Hepatocyte (in vitro differentiated cells): ENCODE results near the gene SLC16A5.

Source experiments
- EZH2 ChIP-seq: fragments of 200-600 bp; sonication (generic); IDR thresholded peaks from 2 replicates; pipeline ENCODE4 v1.6.1; 2016; ENCODE audit warnings: antibody characterized with exemption, mild to moderate bottlenecking, borderline replicate concordance
- EZH2phosphoT487 ChIP-seq: fragments of 200-600 bp; sonication (generic); IDR thresholded peaks from one replicate; pipeline ENCODE4 v1.6.1; 2018; ENCODE audit warnings: antibody characterized with exemption, mild to moderate bottlenecking, low read depth, moderate library complexity; ENCODE audit not compliant: unreplicated experiment, severe bottlenecking
- TF ChIP-seq, protein P1 (sequence below): fragments of 200-600 bp; sonication (generic); IDR thresholded peaks from 2 replicates; pipeline ENCODE4 v1.5.1; 2016; ENCODE audit warnings: antibody characterized with exemption, mild to moderate bottlenecking; ENCODE audit not compliant: poor library complexity

- TF ChIP-seq, protein P1, sequence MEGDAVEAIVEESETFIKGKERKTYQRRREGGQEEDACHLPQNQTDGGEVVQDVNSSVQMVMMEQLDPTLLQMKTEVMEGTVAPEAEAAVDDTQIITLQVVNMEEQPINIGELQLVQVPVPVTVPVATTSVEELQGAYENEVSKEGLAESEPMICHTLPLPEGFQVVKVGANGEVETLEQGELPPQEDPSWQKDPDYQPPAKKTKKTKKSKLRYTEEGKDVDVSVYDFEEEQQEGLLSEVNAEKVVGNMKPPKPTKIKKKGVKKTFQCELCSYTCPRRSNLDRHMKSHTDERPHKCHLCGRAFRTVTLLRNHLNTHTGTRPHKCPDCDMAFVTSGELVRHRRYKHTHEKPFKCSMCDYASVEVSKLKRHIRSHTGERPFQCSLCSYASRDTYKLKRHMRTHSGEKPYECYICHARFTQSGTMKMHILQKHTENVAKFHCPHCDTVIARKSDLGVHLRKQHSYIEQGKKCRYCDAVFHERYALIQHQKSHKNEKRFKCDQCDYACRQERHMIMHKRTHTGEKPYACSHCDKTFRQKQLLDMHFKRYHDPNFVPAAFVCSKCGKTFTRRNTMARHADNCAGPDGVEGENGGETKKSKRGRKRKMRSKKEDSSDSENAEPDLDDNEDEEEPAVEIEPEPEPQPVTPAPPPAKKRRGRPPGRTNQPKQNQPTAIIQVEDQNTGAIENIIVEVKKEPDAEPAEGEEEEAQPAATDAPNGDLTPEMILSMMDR: no peak
- TF ChIP-seq EZH2: no peak
- TF ChIP-seq EZH2phosphoT487: no peak
Observed at GRCh38 chr17:75063201-75063600, 24.6 kb upstream of the SLC16A5 start.
